HG03139 (cell line): Measurements from ENCODE around the gene ENTPD5.
A peak's percentile ranks its signal among the peaks of the same experiment; 100 is the strongest.
"Not testable (repeated sequence)": the region's sequence is repeated elsewhere in the genome, so short reads cannot be mapped to it uniquely, and the experiment has no call there.

Experiments
- ATAC-seq: cut with Tn5 transposase; IDR thresholded peaks from one replicate; pipeline ENCODE4 v1.9.1; 2021; ENCODE audit not compliant: unreplicated experiment

ENTPD5 gene

GRCh38 chr14:74008843-74009499 lies 10.1 kb downstream of the ENTPD5 start:
- ATAC-seq = no peak

GRCh38 chr14:74005664-74006063 lies 13.4 kb downstream of the ENTPD5 start:
- ATAC-seq = not testable (repeated sequence)

- ATAC-seq = no peak
These were observed 20.4 kb downstream of the ENTPD5 start for GRCh38 chr14:73998726-73999125.

- ATAC-seq = no peak
These were observed 21.1 kb downstream of the ENTPD5 start for GRCh38 chr14:73997944-73998447.

GRCh38 chr14:73997108-73997943 lies 21.8 kb downstream of the ENTPD5 start:
- no peak for ATAC-seq

GRCh38 chr14:73996731-73997107 lies 22.4 kb downstream of the ENTPD5 start:
- no peak for ATAC-seq

- no peak for ATAC-seq
These were observed 23.1 kb downstream of the ENTPD5 start for GRCh38 chr14:73995977-73996378.

- ATAC-seq = not testable (repeated sequence)
These were observed 24.2 kb downstream of the ENTPD5 start for GRCh38 chr14:73994926-73995325.

GRCh38 chr14:73991092-73991491 lies 28.0 kb downstream of the ENTPD5 start:
- ATAC-seq = no peak

- not testable (repeated sequence) for ATAC-seq
These were observed 30.4 kb downstream of the ENTPD5 start for GRCh38 chr14:73988656-73989055.

GRCh38 chr14:73988065-73988464 lies 31.0 kb downstream of the ENTPD5 start:
- no peak for ATAC-seq

- ATAC-seq = no peak
These were observed 41.2 kb downstream of the ENTPD5 start for GRCh38 chr14:73977896-73978295.

GRCh38 chr14:73976125-73976524 lies 43.0 kb downstream of the ENTPD5 start:
- ATAC-seq = no peak

GRCh38 chr14:73973497-73973896 lies 45.6 kb downstream of the ENTPD5 start:
- no peak for ATAC-seq

- no peak for ATAC-seq
These were observed 50.2 kb downstream of the ENTPD5 start for GRCh38 chr14:73968885-73969284.

GRCh38 chr14:73965216-73965615 lies 53.9 kb downstream of the ENTPD5 start:
- ATAC-seq = no peak

GRCh38 chr14:73961192-73961591 lies 57.9 kb downstream of the ENTPD5 start:
- no peak for ATAC-seq

- ATAC-seq = no peak
These were observed 60.5 kb downstream of the ENTPD5 start for GRCh38 chr14:73958591-73958990.

- no peak for ATAC-seq
These were observed 63.4 kb downstream of the ENTPD5 start for GRCh38 chr14:73955674-73956073.

GRCh38 chr14:73953731-73954130 lies 65.4 kb downstream of the ENTPD5 start:
- ATAC-seq = no peak

GRCh38 chr14:73949752-73950734 lies 69.0 kb downstream of the ENTPD5 start, which contains the start of the genes COQ6 and FAM161B:
Gene COQ6 (plus strand): TSS chr14:73950302. CDS start chr14:73950333, 31 bp downstream.
Gene FAM161B (minus strand): TSS chr14:73950094. CDS start chr14:73950026, 68 bp downstream.
- peak; percentile 85 for ATAC-seq
